ENCODE measurements around the gene LZTR1. TPM values are rescaled to one million over a fixed set of nuclear protein-coding genes. Genes with fewer than 3 reads are reported as not detected.

LZTR1 gene
- total and polyA plus RNA-seq, 2 donors (not counting 3 experiments of a cell fraction or from before 2014, with no cell fraction given) = 56.6 to 86.8 TPM

GRCh38 chr22:20974336-20974955 lies 7.7 kb upstream of the LZTR1 start:
- H3K9me3 ChIP-seq (replicated peaks; ENCODE audit: control insufficient read depth, insufficient read depth, low read length) = peaks cover 5% of the 10 kb centered on the region
- no peak overlapping the region for H2AFZ ChIP-seq (ENCODE audit: low read depth, low read length)
- no peak overlapping the region for H3K4me3 ChIP-seq (replicated peaks in 1 of 3; ENCODE audit: insufficient read depth in 1 of 3, low read depth in 1 of 3, low read length in 3 of 3)
- intact Hi-C loops (cut with micrococcal nuclease) (no loop called here), dilution Hi-C loops (cut with MboI; ENCODE audit: extremely low pct_ligation_motif_present, low sequenced_read_pairs) (no loop called here)
- ChIA-PET CTCF (interaction anchor here (1.2 to 2.8 kb wide), 3 partner anchors 7 to 20 kb away, joined by 4 to 13 read pairs (median 5); partner anchors contain the start of gene LZTR1), POLR2A (no interaction called here)
- H3K9me1 ChIP-seq (replicated peaks; ENCODE audit: control insufficient read depth, extremely low read depth, insufficient read depth, low read length) = no peaks in the 10 kb centered on the region
- no peak overlapping the region for H3K4me2 ChIP-seq (ENCODE audit: insufficient read depth, low read length)
- H3K36me3 ChIP-seq (ENCODE audit: control insufficient read depth in 2 of 2, extremely low read depth in 1 of 2, insufficient read depth in 2 of 2, low read length in 2 of 2) = no peaks in the 10 kb centered on the region
- peaks cover 3% of the 10 kb centered on the region for H3K4me1 ChIP-seq (ENCODE audit: control insufficient read depth, extremely low read depth, insufficient read depth, low read length)
- no peak overlapping the region for H3K9ac ChIP-seq (replicated peaks; ENCODE audit: extremely low read depth, insufficient read depth, low read length)
- DNase-seq (ENCODE audit: low read depth, low spot score) = no peak
- H3K27ac ChIP-seq (ENCODE audit: insufficient read depth, low read depth, low read length) = no peak overlapping the region
- no TSS peak for BruUV-seq (replicated peaks)
- H3K27me3 ChIP-seq (ENCODE audit: control insufficient read depth in 2 of 2, insufficient read depth in 2 of 2, low read length in 2 of 2) = no peaks in the 10 kb centered on the region
- H4K20me1 ChIP-seq (replicated peaks; ENCODE audit: control insufficient read depth, extremely low read depth, insufficient read depth, low read length) = no peaks in the 10 kb centered on the region
- FAIRE-seq = no peak
- H3K79me2 ChIP-seq (ENCODE audit: control insufficient read depth, insufficient read depth, low read length) = no peaks in the 10 kb centered on the region
- TF ChIP-seq EZH2 (IDR thresholded peaks at IDR 0.05; ENCODE audit: borderline replicate concordance, low read depth, low read length, severe bottlenecking) (no peak), MAX (IDR thresholded peaks at IDR 0.05; ENCODE audit: insufficient read depth, insufficient read length) (no peak), FOS (IDR thresholded peaks at IDR 0.05; ENCODE audit: borderline replicate concordance, insufficient read depth, low read length) (no peak), CTCF (IDR thresholded peaks at IDR 0.05; ENCODE audit: extremely low read depth in 1 of 2, insufficient read depth in 1 of 2, low read depth in 1 of 2, low read length in 2 of 2) (no peak), POLR2A (IDR thresholded peaks at IDR 0.05; ENCODE audit: low read depth, low read length) (no peak), MYC (IDR thresholded peaks at IDR 0.05; ENCODE audit: low read depth, low read length) (no peak), GATA2 (IDR thresholded peaks at IDR 0.05; ENCODE audit: insufficient read depth, insufficient read length, low read depth, low read length) (no peak), POLR2AphosphoS5 (IDR thresholded peaks at IDR 0.05; ENCODE audit: insufficient read depth, low read depth, low read length) (no peak), JUN (IDR thresholded peaks at IDR 0.05; ENCODE audit: borderline replicate concordance, insufficient read depth, insufficient read length, low read depth) (no peak)

Data from endothelial cell of umbilical vein (primary cell).